ENCODE measurements around the gene PTN.

- TF ChIP-seq CTCF (IDR thresholded peaks at IDR 0.05) (no peak), ZFX (IDR thresholded peaks at IDR 0.05; ENCODE audit: borderline replicate concordance) (no peak)
These were observed 17.6 kb downstream of the PTN start for GRCh38 chr7:137325927-137326326.
